ENCODE data around the gene CYP4F12.
A peak's percentile ranks its signal among the peaks of the same experiment; 100 is the strongest.

Gene CYP4F12, protein sequence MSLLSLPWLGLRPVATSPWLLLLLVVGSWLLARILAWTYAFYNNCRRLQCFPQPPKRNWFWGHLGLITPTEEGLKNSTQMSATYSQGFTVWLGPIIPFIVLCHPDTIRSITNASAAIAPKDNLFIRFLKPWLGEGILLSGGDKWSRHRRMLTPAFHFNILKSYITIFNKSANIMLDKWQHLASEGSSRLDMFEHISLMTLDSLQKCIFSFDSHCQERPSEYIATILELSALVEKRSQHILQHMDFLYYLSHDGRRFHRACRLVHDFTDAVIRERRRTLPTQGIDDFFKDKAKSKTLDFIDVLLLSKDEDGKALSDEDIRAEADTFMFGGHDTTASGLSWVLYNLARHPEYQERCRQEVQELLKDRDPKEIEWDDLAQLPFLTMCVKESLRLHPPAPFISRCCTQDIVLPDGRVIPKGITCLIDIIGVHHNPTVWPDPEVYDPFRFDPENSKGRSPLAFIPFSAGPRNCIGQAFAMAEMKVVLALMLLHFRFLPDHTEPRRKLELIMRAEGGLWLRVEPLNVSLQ

GRCh38 chr19:15672580-15673175 is at the start of gene CYP4F12:
Gene CYP4F12, plus strand, starts transcription at chr19:15673087. Its CDS starts 443 bp downstream, at chr19:15673530.
- H3K9me3 Mint-ChIP-seq = no peaks in the 10 kb centered on the region
- peaks cover 17% of the 10 kb centered on the region for H3K4me1 Mint-ChIP-seq (ENCODE audit: low read depth)
- no peak within 1 kb of the TSS for H3K4me3 Mint-ChIP-seq
- no peaks in the 10 kb centered on the region for H3K36me3 Mint-ChIP-seq (ENCODE audit: low read depth)
- H3K27me3 Mint-ChIP-seq = peaks cover 18% of the 10 kb centered on the region
- intact Hi-C loops (cut with micrococcal nuclease) = no loop called here
- no peak within 1 kb of the TSS for H3K27ac Mint-ChIP-seq

DNA sequence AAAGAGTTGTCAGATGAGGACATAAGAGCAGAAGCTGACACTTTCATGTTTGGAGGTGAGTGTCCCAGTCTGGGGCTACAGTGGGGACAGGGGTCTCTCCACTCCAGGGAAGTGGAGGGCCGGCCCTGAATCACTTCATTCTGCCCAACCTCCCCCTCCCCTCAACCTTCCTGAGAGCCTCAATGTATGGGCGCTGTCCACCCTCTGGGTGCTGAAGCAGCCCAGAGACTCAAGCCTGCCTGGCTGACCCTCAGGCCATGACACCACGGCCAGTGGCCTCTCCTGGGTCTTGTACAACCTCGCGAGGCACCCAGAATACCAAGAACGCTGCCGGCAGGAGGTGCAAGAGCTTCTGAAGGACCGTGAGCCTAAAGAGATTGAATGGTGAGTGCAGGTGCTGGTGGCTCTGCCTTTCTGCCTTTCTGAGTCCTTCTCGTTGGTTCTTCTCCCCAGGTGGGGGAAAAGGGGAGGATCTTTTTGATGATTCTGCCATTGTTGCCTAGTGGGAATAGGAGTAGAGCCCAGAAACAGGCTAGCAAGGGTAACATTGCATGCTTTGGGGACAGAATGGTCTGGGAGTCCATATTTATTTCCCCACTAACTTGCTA is 49.1 kb upstream of the CYP4F12 start:
- Mint-ChIP-seq H3K36me3 (ENCODE audit: low read depth) (no peaks in the 10 kb centered on the region), H3K4me3 (no peak overlapping the region), H3K27me3 (peaks cover 19% of the 10 kb centered on the region), H3K27ac (no peak overlapping the region), H3K4me1 (ENCODE audit: low read depth) (no peaks in the 10 kb centered on the region), H3K9me3 (no peaks in the 10 kb centered on the region)
- intact Hi-C loops (cut with micrococcal nuclease) = loop anchor here (10.0 kb wide), 1 partner anchor 131 kb away; no protein-coding TSS in a partner anchor

- Mint-ChIP-seq H3K9me3 (no peaks in the 10 kb centered on the region), H3K4me3 (no peak overlapping the region), H3K36me3 (ENCODE audit: low read depth) (no peaks in the 10 kb centered on the region), H3K27ac (no peak overlapping the region), H3K4me1 (ENCODE audit: low read depth) (peaks cover 7% of the 10 kb centered on the region), H3K27me3 (peaks cover 18% of the 10 kb centered on the region)
- intact Hi-C loops (cut with micrococcal nuclease) = loop anchor here (5.0 to 10.0 kb wide), 2 partner anchors 126 to 414 kb away; no protein-coding TSS in a partner anchor
These were observed 44.5 kb upstream of the CYP4F12 start for GRCh38 chr19:15628236-15629002.

DNA sequence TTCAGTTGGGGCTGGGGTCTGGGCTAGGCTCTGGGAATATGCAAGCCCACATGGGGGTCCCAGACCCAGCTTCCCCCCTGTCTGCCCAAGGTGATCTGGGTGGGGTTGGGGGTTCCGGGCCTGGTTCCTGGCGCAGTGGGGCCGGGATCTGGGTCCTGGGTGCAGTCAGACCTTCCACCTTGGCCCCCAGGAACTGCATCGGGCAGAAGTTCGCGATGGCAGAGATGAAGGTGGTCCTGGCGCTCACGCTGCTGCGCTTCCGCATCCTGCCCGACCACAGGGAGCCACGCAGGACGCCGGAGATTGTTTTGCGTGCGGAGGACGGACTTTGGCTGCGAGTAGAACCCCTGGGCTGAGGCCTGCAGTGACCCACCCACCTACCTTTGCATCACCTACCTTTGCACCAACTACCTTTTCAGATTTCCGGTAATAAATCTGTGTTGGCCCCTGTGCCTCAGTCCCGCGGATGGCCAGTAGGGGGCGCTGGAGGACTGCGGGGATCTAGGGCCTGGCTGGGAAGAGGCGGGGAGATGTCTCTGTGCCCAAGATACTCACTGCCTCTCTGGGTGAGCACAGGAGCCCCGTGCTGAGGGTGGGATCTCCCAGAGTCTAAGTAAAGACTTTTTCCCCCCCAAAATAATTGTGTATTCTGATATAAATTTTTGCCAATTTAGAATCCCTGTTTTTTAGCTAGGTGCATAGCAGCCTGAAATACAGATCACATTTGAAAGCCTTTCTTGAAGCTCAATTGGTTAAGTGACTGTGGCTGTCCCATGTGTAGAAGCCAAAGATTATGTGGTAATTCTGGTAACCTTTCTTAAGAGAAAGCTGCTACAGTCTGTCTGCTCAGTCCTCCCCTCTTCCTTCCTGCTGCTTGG is 43.6 kb upstream of the CYP4F12 start:
- Mint-ChIP-seq H3K36me3 (ENCODE audit: low read depth) (no peaks in the 10 kb centered on the region), H3K9me3 (no peaks in the 10 kb centered on the region), H3K4me3 (no peak overlapping the region), H3K4me1 (ENCODE audit: low read depth) (peaks cover 10% of the 10 kb centered on the region), H3K27ac (no peak overlapping the region), H3K27me3 (peaks cover 14% of the 10 kb centered on the region)
- intact Hi-C loops (cut with micrococcal nuclease) = loop anchor here (5.0 to 10.0 kb wide), 2 partner anchors 126 to 413 kb away; no protein-coding TSS in a partner anchor

DNA sequence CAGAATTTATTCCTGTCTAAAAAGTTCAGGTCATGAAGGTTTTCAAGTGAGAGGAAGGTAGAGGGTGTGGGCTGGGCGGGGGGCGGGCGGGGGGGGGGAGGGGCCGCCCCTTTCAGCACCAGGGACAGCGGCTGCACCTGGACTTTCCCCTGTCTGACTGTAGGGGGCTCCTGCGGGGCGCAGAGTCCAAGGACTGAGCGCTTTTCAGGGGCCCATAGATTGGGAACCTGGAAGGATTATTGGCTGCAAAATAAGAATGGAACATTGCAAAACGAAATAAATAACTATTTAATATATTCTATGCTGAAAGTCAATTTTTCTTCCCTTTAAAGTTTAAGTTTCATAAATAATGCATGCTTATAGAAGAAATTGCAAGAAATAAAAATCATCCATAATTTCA is 41.1 kb upstream of the CYP4F12 start:
- Mint-ChIP-seq H3K4me3 (no peak overlapping the region), H3K4me1 (ENCODE audit: low read depth) (peaks cover 33% of the 10 kb centered on the region), H3K27ac (no peak overlapping the region), H3K36me3 (ENCODE audit: low read depth) (no peaks in the 10 kb centered on the region), H3K27me3 (peaks cover 12% of the 10 kb centered on the region), H3K9me3 (no peaks in the 10 kb centered on the region)
- intact Hi-C loops (cut with micrococcal nuclease) = loop anchor here (2.0 to 5.0 kb wide), 2 partner anchors 237 to 550 kb away; no protein-coding TSS in a partner anchor

- Mint-ChIP-seq H3K36me3 (ENCODE audit: low read depth) (no peaks in the 10 kb centered on the region), H3K27ac (peak overlapping the region; percentile 6), H3K4me3 (no peak overlapping the region), H3K4me1 (ENCODE audit: low read depth) (peaks cover 33% of the 10 kb centered on the region), H3K9me3 (no peaks in the 10 kb centered on the region), H3K27me3 (peaks cover 6% of the 10 kb centered on the region)
- intact Hi-C loops (cut with micrococcal nuclease) = loop anchor here (5.0 kb wide), 1 partner anchor 549 kb away; no protein-coding TSS in a partner anchor
These were observed 39.6 kb upstream of the CYP4F12 start for GRCh38 chr19:15633082-15633835.

- intact Hi-C loops (cut with micrococcal nuclease) = loop anchor here (5.0 kb wide), 1 partner anchor 548 kb away; no protein-coding TSS in a partner anchor
These were observed 38.8 kb upstream of the CYP4F12 start for GRCh38 chr19:15634105-15634504.

GRCh38 chr19:15635016-15635805 is 37.7 kb upstream of the CYP4F12 start:
- H3K9me3 Mint-ChIP-seq = no peaks in the 10 kb centered on the region
- no peak overlapping the region for H3K4me3 Mint-ChIP-seq
- H3K27ac Mint-ChIP-seq = no peak overlapping the region
- H3K4me1 Mint-ChIP-seq (ENCODE audit: low read depth) = peaks cover 39% of the 10 kb centered on the region
- intact Hi-C loops (cut with micrococcal nuclease) = no loop called here
- H3K36me3 Mint-ChIP-seq (ENCODE audit: low read depth) = no peaks in the 10 kb centered on the region
- no peaks in the 10 kb centered on the region for H3K27me3 Mint-ChIP-seq

More at GRCh38 chr19:15634105-15634504, 38.8 kb upstream of the CYP4F12 start:
- Mint-ChIP-seq H3K4me3 (no peak overlapping the region), H3K27me3 (no peaks in the 10 kb centered on the region), H3K4me1 (ENCODE audit: low read depth) (peaks cover 33% of the 10 kb centered on the region), H3K9me3 (no peaks in the 10 kb centered on the region), H3K27ac (no peak overlapping the region), H3K36me3 (ENCODE audit: low read depth) (no peaks in the 10 kb centered on the region)

- Mint-ChIP-seq H3K27me3 (no peaks in the 10 kb centered on the region), H3K9me3 (no peaks in the 10 kb centered on the region), H3K4me3 (no peak overlapping the region), H3K4me1 (ENCODE audit: low read depth) (peaks cover 47% of the 10 kb centered on the region), H3K36me3 (ENCODE audit: low read depth) (no peaks in the 10 kb centered on the region), H3K27ac (no peak overlapping the region)
- intact Hi-C loops (cut with micrococcal nuclease) = no loop called here
These were observed 36.9 kb upstream of the CYP4F12 start for GRCh38 chr19:15636026-15636425.

GRCh38 chr19:15639596-15639995 is 33.3 kb upstream of the CYP4F12 start:
- Mint-ChIP-seq H3K4me1 (ENCODE audit: low read depth) (peaks cover 54% of the 10 kb centered on the region), H3K9me3 (no peaks in the 10 kb centered on the region)
- intact Hi-C loops (cut with micrococcal nuclease) = no loop called here

GRCh38 chr19:15640294-15640903 is 32.5 kb upstream of the CYP4F12 start, which contains the start of gene CYP4F3:
Gene CYP4F3, plus strand, starts transcription at chr19:15640897. Its CDS starts 519 bp downstream, at chr19:15641416.
- Mint-ChIP-seq H3K27ac (no peak within 1 kb of the TSS), H3K4me1 (ENCODE audit: low read depth) (peaks cover 46% of the 10 kb centered on the region), H3K9me3 (no peaks in the 10 kb centered on the region), H3K27me3 (no peaks in the 10 kb centered on the region), H3K4me3 (no peak within 1 kb of the TSS), H3K36me3 (ENCODE audit: low read depth) (no peaks in the 10 kb centered on the region)
- intact Hi-C loops (cut with micrococcal nuclease) = no loop called here

More at GRCh38 chr19:15639596-15639995, 33.3 kb upstream of the CYP4F12 start:
- Mint-ChIP-seq H3K36me3 (ENCODE audit: low read depth) (no peaks in the 10 kb centered on the region), H3K27ac (no peak overlapping the region), H3K4me3 (no peak overlapping the region), H3K27me3 (no peaks in the 10 kb centered on the region)
